ENCODE results near the gene LKAAEAR1.
A peak's percentile ranks its signal among the peaks of the same experiment; 100 is the strongest.

LKAAEAR1 gene

DNA sequence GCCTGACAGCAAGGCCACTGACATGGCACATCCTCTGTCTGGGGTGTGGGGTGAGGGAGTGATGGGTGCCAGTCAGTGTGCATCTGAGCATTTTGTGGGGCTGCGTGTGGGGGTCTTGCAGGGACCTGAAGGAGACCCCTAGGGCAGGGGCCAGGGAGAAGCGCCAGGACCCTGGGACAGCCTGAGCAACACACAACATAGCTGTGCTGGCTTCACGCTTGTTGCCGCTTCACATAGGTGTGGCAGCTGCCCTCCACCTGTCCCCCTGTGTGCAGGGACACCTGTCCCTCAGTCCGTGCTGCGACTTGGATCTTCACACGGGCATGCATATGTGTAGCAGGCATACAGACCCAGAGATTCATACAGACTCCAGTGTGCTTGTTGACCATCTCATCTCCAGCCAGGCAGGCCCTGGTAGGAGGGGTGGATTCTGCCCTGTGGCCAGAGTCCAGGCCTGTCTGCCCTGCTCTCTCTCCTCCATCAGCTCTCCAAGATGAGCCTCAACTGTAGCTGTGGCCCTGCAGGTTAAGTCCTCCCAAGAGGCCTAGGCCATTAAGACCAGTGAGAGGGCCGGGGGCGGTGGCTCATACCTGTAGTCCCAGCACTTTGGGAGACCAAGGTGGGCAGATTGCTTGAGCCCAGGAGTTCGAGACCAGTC is 26.3 kb upstream of the LKAAEAR1 start:
- DNase-seq, result no peak

DNA sequence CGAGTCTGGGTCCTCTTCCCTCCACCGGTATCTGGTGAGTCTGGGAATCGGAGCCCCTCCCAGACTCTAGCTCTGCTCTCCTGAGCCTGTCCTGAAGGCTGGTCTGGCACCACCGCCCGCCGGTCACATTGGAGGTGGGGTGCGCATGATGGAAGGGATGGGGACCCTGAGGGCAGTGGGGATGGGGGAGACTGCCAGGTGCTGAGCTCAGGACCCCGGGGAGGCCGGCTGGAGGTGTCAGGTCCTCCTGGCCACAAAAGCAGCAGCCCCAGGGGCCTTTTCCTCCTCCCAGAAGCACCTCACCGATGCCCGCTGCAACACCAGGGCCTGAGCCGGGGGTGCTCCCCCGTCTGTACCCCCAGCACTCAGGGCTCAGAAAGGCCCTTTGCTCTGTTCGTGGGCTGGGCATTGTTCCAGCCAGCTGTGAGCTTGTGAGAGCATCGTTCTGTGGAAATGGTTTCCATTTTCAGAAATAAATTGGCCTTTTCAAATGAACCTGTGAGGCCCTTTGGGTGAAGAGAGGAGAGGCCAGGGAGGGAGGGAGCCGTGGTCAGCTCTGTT is 25.7 kb upstream of the LKAAEAR1 start:
- no peak for DNase-seq

DNA sequence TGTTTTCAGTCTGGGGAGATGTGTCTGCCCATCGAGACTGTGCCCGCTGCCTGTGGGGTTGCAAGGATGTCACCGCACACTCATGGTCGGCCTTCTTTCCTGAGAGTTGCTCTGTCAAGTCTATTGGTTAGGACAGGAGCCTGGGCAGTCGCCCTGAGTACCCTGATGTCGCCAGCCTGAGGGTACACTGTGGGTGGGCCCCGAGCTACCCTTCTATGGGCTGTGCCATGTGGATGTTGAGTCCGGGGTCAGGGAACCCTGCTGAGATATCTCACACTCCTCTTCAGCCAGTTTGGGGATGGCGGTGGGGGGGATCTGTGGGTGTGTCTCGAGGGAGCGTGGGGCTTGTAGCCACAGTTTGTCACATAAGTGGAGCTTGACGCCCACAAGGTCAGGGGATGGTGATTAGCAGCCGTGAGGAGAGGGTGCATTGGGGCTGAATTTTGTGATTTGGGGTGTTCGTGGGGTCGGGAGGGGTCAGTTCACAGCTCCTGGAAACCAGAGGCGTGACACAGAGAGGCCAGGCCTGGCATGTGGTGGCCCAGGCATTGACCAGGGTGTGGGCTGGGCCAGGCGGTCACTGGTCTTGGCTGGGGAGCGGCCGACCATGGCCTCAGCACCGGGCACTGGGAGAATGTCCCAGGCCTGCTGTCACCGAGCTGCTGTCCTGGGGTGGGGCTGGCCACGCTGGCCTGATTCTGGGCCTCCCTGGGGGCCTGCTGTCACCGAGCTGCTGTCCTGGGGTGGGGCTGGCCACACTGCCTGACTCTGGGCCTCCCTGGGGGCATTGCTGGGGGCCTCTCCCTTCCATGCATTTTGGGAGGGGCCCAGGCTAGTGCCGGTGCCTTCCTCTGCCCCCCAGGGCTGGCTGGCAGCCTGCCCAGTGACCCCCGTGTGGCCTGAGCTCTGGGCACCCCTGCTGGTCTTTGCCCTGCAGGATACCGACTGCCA is 24.8 kb upstream of the LKAAEAR1 start:
- no peak for DNase-seq

DNA sequence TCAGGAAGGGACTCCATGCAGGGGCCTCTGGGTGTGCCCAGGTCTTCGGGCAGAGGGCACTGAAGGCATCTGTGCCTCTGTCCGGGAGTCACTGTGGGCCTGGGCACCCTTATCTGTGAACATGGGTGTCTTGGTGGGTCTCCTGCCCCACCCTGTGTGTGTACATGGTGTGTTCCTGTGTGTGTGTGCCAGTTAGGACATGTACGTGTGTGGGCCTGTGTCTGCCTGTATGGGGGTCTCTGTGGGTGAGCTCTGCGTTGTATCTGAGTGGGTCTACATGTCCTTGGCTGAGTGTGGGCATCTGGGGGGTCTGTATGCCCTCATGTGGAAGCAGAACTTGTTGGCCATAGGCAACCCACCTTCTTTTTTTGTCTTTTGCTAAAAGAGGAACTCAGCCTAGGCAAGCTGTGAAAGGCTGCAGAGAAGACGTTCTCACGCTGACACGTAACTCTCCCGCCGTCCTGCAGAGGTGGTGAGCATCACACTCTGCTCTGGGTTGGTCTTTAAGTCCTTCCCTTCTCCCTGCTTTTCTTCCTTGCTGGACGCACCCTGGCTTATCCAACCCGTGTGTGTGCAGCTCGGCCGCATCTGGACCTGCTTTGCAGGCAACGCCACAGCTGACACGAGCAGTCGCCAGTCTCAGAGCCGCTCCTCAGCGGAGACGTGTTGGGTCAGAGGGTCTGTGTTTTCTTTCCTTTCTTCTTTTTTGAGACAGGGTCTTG is 23.7 kb upstream of the LKAAEAR1 start:
- DNase-seq, result no peak

DNA sequence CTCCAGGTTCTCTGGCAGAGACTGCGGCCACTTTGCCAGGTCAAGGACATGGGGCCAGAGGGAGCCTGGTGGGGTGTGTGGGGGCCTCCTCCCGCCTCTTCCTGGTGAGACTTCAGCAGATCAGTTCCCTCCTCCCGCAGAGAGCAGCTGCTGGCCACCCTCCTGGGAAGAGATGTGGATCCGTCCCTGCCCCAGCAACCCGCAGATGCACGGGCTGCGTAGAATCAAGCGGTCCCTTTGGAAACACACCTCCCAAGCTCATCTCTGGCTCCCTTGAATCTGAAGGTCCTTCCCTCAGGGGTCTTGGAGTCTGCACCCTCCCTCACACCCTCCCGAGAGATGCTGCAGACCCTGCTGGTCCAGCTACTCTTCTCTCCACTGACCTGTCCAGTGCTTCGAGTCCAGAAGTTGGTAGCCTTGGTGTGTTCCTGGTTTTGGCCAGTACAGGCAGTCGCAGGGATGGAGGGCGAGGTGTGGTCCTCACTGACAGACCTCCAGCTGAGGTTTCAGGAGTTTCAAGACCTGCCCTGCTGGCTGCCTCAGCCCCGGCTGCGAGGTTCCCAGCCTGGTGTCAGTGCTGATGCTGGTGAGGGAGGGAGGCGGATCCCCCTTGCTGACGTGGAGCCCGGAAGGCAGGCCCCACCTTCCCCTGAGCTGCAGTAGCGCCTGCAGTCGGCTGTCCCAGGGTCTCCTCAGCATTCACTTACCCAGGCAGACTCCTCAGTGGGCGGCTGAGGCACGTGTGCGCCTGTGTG is 23.0 kb upstream of the LKAAEAR1 start, which contains the start of gene NPBWR2:
NPBWR2 (minus strand) TSS at position 585 of the 755 bp plus-strand sequence. CDS start 734 bp downstream, outside the sequence.
- DNase-seq, result no peak

DNA sequence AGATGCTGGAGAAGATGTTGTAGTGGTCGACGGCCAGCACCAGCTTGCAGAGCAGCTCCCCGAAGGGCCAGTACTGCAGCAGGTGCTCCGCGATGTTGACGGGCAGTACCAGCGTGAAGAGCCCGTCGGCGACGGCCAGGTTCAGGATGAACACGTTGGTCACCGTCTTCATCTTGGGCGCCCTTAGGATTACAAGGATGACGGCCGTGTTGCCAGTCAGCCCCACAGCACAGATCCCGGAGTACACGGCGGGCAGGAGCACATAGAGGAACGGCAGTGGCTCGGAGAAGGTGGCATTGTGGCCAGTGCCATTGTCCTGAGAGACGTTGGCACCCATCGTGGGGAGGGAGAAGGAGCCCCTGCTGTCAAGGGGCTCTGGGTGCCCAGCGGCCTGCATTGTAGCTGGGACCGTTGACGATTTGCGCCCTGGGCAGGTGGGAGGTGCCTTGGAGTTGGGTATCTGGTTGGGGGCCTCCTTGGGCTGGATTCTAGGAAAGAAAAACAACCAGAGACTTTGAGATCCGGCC is 22.3 kb upstream of the LKAAEAR1 start:
- DNase-seq, result no peak

DNA sequence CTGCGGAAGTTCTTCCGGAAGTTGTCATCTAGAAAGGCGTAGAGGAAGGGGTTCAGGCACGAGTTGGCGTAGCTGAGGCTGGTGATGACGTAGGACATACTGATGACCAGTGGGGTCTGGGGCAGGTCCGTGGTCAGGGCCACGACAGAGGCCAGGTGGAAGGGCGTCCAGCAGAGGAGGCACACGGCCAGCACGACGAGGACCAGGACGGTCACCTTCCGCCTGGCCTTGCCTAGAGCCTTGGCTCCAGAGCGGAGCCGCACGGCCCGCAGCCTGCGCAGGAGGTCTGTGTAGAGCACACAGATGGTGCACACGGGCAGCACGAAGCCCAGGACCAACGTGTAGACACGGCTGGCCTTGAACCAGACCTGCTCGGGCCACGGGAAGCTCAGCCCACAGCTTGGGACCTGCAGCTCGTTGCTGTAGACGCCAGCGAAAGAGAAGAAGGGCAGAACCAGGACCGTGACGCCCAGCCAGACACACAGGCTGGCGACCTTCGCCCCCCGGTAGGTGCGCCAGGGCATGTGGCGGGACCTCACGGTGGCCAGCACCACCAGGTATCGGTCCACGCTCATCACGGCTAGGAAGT is 21.7 kb upstream of the LKAAEAR1 start:
- DNase-seq, result no peak

DNA sequence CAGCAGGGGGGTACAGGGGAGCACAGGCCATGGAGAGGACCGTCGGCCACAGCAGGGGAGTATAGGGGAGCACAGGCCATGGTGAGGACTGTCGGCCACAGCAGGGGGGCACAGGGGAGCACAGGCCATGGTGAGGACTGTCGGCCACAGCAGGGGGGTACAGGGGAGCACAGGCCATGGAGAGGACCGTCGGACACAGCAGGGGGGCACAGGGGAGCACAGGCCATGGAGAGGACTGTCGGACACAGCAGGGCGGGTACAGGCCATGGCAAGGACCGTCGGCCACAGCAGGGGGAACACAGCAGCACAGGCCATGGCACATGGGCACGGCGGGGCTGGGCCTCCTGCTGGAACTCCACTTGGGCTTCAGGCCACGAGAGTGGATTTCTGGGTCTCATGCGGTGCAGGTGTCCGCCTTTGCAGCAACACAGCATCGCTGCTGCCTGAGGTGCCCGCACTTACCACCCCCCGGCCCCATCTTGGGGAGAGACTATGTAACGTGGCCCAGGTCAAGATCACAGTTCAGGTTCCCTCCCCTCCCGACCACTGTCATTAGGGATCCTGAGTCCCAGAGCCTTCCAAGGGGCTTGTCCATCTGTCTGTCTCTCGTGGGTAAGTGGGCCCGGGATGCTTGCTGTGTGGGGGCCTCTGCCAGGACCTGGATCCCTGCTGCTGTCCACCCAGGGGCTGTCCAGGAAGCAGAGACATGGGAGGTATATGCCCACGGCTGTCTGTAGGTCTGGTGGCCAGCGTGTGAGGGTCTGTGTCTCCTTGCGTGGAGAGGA is 20.7 kb upstream of the LKAAEAR1 start:
- no peak for DNase-seq

DNA sequence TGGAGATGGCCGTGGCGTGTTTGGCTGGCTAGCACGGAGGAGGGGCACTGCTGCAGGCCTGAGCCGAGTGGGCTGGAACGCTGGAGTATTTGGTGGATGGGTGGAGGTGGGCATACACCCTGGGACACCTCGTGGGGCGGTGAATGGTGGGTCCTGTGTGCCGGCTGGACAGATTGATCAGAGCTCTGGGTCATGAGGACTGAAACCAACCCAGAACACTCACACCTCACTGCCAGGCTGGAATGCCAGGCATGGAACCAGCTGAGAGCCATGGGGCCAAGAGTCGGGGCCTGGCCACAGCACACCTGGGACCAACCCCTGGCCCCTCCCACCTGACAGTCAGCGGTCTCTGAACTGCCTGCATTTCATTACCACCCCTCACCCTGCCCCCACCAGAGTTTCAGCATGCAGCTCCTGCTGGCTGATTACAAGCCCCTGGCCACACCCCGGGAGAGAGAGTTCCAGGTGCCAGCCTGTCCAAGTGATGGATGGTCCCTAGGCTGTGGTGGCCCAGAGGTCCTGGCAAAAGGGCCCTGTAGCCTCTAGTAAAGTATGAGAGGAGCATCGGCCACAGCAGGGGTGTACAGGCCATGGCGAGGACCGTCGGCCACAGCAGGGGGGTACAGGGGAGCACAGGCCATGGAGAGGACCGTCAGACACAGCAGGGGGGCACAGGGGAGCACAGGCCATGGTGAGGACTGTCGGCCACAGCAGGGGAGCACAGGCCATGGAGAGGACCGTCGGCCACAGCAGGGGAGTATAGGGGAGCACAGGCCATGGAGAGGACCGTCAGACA is 19.9 kb upstream of the LKAAEAR1 start:
- DNase-seq, result no peak

DNA sequence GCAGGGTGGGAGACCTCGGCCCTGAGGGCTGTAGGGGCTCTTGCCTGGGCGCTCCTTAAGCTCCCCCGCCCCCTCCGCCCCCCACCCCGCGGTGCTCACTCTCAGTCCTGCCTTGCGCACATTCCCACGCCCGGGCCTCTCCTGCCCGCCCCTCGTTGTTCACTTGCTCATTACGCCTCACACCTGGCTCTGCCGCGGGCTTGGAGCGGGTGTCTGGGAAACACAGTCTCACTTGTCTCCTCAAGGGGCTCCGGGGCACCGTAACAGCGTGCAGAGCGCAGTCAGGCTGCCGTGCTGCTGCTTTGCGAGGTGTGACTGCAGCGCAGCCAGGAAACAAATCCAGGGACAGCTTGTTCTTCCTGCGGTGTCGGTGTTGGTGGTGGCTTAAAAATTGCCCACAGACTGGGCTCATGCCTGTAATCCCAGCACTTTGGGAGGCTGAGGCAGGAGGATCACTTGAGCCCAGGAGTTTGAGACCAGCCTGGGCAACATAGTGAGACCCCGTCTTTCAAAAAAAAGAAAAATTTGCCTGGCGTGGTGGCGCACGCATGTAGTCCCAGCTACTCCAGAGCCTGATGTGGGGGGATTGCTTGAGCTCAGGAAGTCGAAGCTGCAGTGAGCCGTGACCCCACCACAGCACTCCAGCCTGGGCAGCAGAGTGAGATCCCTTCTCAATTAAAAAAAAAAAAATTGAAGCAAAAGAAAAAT is 18.6 kb upstream of the LKAAEAR1 start:
- DNase-seq, result peak in 1 of 2 experiments; percentile 53

DNA sequence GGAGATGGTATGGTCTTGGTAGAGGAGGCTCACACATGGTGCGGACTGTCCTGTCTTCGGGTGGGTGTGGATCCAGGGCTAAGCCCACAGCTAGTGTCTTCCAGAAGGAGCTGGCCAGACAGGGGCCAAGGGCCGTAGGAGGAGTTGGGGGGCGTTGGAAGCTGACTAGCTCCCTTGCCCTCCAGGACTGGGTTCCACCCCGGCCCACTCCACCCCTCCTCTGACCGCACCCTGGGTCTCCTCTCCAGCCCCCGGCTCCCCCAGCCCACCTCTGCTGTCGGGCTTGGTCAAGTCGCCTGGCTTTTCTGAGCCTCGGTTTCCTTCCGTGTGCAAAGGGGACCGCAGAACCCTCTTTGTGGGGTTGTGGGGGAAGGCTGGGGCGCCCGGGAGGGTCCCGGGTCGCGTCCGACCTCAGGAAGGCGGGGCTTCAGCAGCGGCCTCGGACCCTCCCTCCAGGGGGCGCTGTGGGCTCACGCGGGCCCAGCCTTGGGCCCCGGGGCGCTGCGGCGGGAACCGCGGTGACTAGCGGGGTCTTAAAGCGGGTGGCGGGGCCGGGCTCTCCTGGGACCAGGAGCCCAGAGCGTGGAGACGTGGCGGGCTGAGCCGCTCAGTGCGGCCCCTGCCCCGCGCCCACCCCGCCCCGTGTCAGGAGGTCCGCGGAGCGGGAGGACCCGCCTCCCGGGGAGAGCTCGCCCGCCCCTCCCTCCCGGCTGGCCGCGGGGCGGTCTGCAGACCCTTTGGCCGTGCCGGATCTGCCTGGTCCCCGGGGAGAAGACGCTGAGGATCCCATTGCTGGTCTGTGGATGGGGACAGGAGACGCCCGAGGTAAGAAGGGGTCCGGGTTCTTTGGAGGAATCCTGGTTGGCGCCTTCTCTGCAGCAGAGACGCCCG is 17.8 kb upstream of the LKAAEAR1 start:
- peak; percentile 64 to 84 for DNase-seq

DNA sequence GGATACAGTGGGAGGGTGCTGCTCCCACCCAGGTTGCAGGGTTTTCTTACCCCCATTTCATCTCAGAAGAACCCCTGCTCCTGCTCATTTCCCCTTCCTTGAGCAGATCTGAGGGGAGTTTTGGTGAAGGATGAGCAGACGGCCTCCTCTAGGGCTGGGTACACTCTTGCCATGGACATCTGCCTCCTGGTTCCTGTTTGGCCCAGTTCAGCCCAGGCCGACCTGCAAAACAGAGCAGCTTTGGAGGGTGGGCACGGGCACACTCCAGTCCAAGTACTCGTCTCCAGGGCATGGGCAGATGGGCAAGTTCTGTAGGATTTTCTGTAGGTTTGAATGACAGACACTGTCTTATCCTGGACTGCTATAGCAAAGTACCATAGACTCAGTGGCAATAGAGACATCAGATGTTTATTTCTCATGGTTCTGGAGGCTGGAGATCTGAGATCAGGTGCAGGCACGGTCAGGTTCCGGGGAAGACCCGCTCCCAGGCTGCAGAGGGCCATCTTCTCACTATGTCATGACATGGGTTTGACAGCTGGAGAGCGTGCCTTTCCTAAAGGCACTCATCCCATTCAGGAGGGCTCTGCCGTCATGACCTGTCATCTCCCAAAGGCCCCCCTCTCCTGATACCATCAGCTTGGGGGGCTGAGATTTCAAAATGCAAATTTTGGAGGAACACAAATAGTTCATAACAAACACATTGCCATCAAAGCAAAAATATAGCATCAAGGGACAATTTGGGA is 16.9 kb upstream of the LKAAEAR1 start:
- no peak for DNase-seq

DNA sequence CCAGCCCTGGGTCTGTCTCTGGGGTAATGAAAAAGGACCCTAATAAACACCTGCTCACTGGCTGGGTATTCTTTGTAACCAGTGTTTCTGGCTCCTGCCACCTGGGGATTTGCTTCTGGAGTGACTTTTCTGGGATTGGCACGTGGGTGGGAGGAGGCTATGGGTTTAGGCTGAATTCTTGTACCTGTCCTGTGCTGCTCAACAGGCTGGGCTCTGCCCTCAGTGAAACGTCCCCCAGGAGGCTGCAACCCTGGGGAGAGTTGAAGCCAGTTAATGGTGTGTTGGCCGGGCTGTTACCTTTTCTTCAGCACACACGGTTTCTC is 16.3 kb upstream of the LKAAEAR1 start:
- no peak for DNase-seq

DNA sequence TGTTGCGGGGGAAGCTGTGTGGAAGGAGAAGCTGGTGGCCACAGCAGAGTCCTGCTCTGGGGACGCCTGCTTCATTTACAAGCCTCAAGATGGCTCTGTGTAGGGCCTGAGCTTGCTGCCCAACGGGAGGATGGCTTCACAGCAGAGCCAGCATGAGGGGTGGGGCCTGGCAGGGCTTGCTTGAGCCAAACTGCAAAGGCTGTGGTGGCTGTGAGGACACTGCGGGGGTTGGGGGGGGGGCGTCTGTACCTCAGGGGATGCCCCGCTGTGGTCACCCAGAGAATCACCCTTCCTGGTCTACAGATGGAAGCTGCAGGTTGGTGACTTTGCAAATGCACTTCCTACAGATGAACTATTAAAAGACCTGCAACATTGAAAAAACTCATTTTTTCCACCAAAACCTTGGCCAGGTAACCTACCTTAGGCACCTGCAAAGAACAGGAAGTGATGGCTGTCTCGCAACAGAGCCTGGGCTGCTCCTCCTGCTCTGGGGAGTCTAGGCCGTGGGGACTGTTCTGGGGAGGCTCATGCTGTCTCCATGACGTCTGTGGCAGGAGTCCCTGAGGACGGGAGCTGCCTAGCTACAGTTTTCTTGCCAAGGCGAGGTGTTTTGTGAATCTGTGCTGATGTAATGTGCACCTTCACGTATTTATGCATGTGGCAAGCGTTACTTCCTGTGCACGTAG is 15.8 kb upstream of the LKAAEAR1 start:
- no peak for DNase-seq

DNA sequence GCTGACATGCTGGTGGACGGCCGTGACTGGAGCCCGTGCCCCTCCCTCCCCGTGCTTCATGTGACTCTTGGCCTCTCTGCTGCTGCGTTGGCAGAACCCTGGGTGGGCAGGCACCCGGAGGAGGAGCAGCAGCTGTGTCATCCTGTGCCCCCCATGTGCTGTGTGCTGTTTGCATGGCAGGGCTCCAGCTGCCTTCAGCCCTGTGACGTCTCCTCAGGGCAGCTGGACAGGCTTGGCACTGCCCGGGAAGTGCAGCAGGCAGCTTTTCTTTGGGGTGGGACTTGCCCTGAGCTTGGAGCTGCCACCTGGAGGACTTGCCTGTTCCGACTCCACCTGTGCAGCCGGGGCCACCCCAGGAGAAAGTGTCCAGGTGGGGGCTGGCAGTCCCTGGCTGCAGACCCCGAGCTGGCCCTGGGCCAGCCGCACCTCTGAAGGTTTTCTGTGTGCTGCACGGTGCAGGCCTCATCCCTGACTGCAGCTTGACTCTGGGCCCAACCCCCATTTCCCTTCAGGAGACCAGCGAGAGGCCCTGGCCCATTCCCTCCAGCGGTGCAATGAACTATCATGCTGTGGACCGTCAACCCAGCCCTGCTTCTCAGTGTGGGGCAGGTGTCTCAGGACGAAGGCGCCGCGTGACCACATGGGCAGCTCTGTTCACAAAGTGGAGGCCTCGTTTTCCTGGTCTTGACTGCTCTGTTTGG is 15.0 kb upstream of the LKAAEAR1 start:
- DNase-seq, result no peak

DNA sequence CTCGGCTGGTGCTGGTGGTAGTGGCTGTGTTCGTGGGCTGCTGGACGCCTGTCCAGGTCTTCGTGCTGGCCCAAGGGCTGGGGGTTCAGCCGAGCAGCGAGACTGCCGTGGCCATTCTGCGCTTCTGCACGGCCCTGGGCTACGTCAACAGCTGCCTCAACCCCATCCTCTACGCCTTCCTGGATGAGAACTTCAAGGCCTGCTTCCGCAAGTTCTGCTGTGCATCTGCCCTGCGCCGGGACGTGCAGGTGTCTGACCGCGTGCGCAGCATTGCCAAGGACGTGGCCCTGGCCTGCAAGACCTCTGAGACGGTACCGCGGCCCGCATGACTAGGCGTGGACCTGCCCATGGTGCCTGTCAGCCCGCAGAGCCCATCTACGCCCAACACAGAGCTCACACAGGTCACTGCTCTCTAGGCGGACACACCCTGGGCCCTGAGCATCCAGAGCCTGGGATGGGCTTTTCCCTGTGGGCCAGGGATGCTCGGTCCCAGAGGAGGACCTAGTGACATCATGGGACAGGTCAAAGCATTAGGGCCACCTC is 14.3 kb upstream of the LKAAEAR1 start:
- no peak for DNase-seq
